Spinal cord (tissue), 10 donors: ENCODE measurements around the gene C12orf57. TPM values are rescaled to one million over a fixed set of nuclear protein-coding genes. Genes with fewer than 3 reads are reported as not detected.

ENCODE experiments used
- DNase-seq, 6 donors: peaks; one replicate each; pipeline versions ENCODE4 v3.0.0 to v3.0.0-alpha.2; 2013 to 2015; ENCODE audit warnings: low spot score in 6 of 6, low read depth in 4 of 6
- H3K27ac ChIP-seq: one replicate; pipeline ENCODE4 v1.5.1; 2013; ENCODE audit warnings: low read depth, low read length, control low read depth
- H3K27me3 ChIP-seq: one replicate; pipeline ENCODE4 v1.6.1; 2013; ENCODE audit warnings: low read length; ENCODE audit not compliant: control insufficient read depth, insufficient read depth
- H3K36me3 ChIP-seq: one replicate; pipeline ENCODE4 v1.6.1; 2013; ENCODE audit warnings: low read length; ENCODE audit not compliant: control insufficient read depth, insufficient read depth
- H3K4me1 ChIP-seq: one replicate; pipeline ENCODE4 v1.6.1; 2013; ENCODE audit warnings: low read length; ENCODE audit not compliant: control insufficient read depth, insufficient read depth
- H3K4me3 ChIP-seq: one replicate; pipeline ENCODE4 v1.5.1; 2013; ENCODE audit warnings: low read depth, low read length, control low read depth
- H3K9me3 ChIP-seq: one replicate; pipeline ENCODE4 v1.6.1; 2013; ENCODE audit warnings: low read length; ENCODE audit not compliant: control insufficient read depth, insufficient read depth
- WGBS: methylation state at CpG from one replicate; pipeline ENCODE4 v1.1.5; 2013; ENCODE audit warnings: missing lambda C conversion rate; ENCODE audit not compliant: insufficient coverage; 5-methylcytosine and 5-hydroxymethylcytosine counted together
- polyA plus RNA-seq, 2 donors: library from polyadenylated mRNA; unstranded; fragments of 120-200 nt; gene quantifications; one replicate each; pipeline ENCODE4 v1.2.1, GENCODE V29; 2013; ENCODE audit not compliant: insufficient read length in 2 of 2
- small RNA-seq: library from RNA; depleted of rRNA; stranded (forward); fragments of <200 nt; gene quantifications from one replicate; pipeline ENCODE3, GENCODE V24; 2014; ENCODE audit warnings: low replicate concordance
- total RNA-seq, 2 donors: library from RNA; depleted of rRNA in 1 of 2; stranded (reverse); fragments of 120-200 nt in 1 of 2; fragments of >200 nt in 1 of 2; gene quantifications; one replicate each; pipeline versions ENCODE4 v1.2.3 to v1.2.4, GENCODE V29; 2013 to 2014
- donor health status: healthy.

The C12orf57 gene
- total and polyA plus RNA-seq, 4 donors, result 108 to 376 (median 231) TPM

- no peaks in the 10 kb centered on the region for H3K4me1 ChIP-seq
Observed at GRCh38 chr12:6981152-6982052, 37.6 kb downstream of the C12orf57 start.

DNA sequence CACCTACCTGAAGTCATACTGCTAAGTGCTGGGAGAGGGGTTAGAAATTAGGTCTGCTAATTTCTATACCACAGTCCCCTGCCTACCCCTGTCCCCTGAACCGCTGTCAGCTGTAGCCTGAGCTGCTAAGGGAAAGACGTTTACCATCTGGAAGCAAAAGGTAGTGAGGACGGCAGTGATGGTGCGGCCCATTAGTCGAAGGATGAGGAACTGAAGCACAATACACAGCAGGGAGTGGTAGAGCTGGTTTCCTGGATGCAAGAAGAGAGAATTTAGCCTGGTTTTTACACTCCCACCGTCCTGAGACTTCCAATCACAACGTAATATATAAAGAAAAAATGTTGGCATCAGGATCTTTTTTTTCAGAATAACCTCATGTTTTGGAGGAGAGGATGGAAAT is 38.7 kb downstream of the C12orf57 start:
- DNase-seq, result no peak
- Histone ChIP-seq H3K27me3 (no peaks in the 10 kb centered on the region), H3K27ac (no peak overlapping the region), H3K4me1 (no peaks in the 10 kb centered on the region), H3K36me3 (peaks cover 49% of the 10 kb centered on the region), H3K9me3 (no peaks in the 10 kb centered on the region), H3K4me3 (no peak overlapping the region)
- WGBS, result 60% methylated on average over 3 of the region's 7 CpGs

More at GRCh38 chr12:6981152-6982052, 37.6 kb downstream of the C12orf57 start:
- H3K27me3 ChIP-seq, result no peaks in the 10 kb centered on the region
- no peak overlapping the region for H3K27ac ChIP-seq
- 90% methylated on average over 2 of the region's 10 CpGs for WGBS
- H3K36me3 ChIP-seq, result peaks cover 56% of the 10 kb centered on the region
- no peak overlapping the region for H3K4me3 ChIP-seq
- H3K9me3 ChIP-seq, result no peaks in the 10 kb centered on the region
- no peak for DNase-seq

DNA sequence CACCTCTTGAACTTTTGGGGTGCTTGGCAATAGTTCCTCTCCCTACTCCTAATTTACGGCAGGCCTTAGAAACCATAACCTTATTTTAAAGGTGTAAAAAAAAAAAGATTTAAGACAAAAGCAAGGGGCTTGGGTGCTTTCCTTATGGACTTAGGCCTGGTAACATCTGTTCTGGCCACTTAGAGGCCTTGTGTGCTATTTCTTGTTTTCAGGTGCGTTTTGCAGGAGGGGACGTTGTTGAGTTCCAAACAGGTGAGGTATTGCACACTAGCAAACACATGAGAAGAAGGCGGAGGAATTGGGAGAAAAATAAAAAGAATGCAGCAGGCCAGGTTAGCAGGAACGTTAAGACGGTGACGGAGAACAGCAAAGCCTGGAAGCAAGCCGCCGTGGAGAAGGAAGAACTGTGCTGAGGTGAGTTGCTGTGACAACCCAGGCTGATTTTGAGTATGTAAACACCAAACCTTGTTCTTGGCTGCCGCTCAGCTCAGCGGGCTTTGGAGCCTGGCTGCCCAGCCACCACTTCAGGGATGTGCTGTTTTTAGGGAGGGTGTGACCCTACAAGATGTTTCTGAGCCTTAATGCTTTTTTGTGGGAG is 44.2 kb downstream of the C12orf57 start:
- no peak for DNase-seq

More for the DNA sequence above, 44.2 kb downstream of the C12orf57 start:
- Histone ChIP-seq H3K4me3 (no peak overlapping the region), H3K27me3 (no peaks in the 10 kb centered on the region), H3K36me3 (peaks cover 25% of the 10 kb centered on the region), H3K4me1 (no peaks in the 10 kb centered on the region), H3K9me3 (no peaks in the 10 kb centered on the region), H3K27ac (no peak overlapping the region)
- 89% methylated on average over 10 of the region's 11 CpGs for WGBS

Small RNAs within 50 kb of the gene (small RNA-seq; reads per million reads assigned to genes)
- gene MIR141 (0.32 reads per million, percentile 32 among the genes with 10 or more reads in this experiment), gene MIR200C (0.08 reads per million), gene RNU7-1 (not detected), gene SCARNA12 (0.59 reads per million, percentile 63 among the genes with 10 or more reads in this experiment)

Other genes starting within 250 kb of the C12orf57 start
- 1 to 10 TPM; 2.0 to 3.8 TPM for gene PIANP, start 243.2 kb upstream of the C12orf57 start, total RNA-seq
- gene PIANP, start 243.2 kb upstream of the C12orf57 start, polyA plus RNA-seq, result 10 to 100 TPM; 81.7 to 86.8 TPM
- gene COPS7A, start 220.0 kb upstream of the C12orf57 start, total RNA-seq, result 10 to 100 TPM; 43.4 to 80.4 TPM
- 10 to 100 TPM; 83.5 to 98.0 TPM for gene COPS7A, start 220.0 kb upstream of the C12orf57 start, polyA plus RNA-seq
- 100 to 1,000 TPM in 1 of 2 donors, 10 to 100 TPM in 1; 91.4 to 157 TPM for gene MLF2, start 190.9 kb upstream of the C12orf57 start, total RNA-seq
- 100 to 1,000 TPM; 300 to 319 TPM for gene MLF2, start 190.9 kb upstream of the C12orf57 start, polyA plus RNA-seq
- gene PTMS, start 177.7 kb upstream of the C12orf57 start, total RNA-seq, result 100 to 1,000 TPM in 1 of 2 donors, 10 to 100 TPM in 1; 50.7 to 191 TPM
- gene PTMS, start 177.7 kb upstream of the C12orf57 start, polyA plus RNA-seq, result 100 to 1,000 TPM; 916 to 927 TPM
- under 1 TPM in 1 of 2 donors, not detected in 1; 0.33 TPM for gene LAG3, start 171.5 kb upstream of the C12orf57 start, total RNA-seq
- 1 to 10 TPM in 1 of 2 donors, under 1 TPM in 1; 0.93 to 1.6 TPM for gene LAG3, start 171.5 kb upstream of the C12orf57 start, polyA plus RNA-seq
- gene CD4, start 154.5 kb upstream of the C12orf57 start, total RNA-seq, result 10 to 100 TPM; 11.3 to 15.4 TPM
- 10 to 100 TPM; 13.0 to 16.6 TPM for gene CD4, start 154.5 kb upstream of the C12orf57 start, polyA plus RNA-seq
- gene GPR162, start 122.2 kb upstream of the C12orf57 start, total RNA-seq, result 10 to 100 TPM; 43.4 to 54.2 TPM
- 100 to 1,000 TPM; 113 to 128 TPM for gene GPR162, start 122.2 kb upstream of the C12orf57 start, polyA plus RNA-seq
- gene P3H3, start 115.6 kb upstream of the C12orf57 start, total RNA-seq, result 10 to 100 TPM; 25.7 to 28.7 TPM
- 10 to 100 TPM; 22.7 to 42.3 TPM for gene P3H3, start 115.6 kb upstream of the C12orf57 start, polyA plus RNA-seq
- 1 to 10 TPM; 2.5 to 5.1 TPM for gene GNB3, start 103.1 kb upstream of the C12orf57 start, total RNA-seq
- 10 to 100 TPM; 12.0 to 27.0 TPM for gene GNB3, start 103.1 kb upstream of the C12orf57 start, polyA plus RNA-seq
- gene CDCA3, start 92.7 kb upstream of the C12orf57 start, total RNA-seq, result 10 to 100 TPM in 1 of 2 donors, 1 to 10 TPM in 1; 4.8 to 17.2 TPM
- gene CDCA3, start 92.7 kb upstream of the C12orf57 start, polyA plus RNA-seq, result 10 to 100 TPM; 17.7 to 22.5 TPM
- gene USP5, start 91.9 kb upstream of the C12orf57 start, total RNA-seq, result 10 to 100 TPM; 78.6 to 80.1 TPM
- 100 to 1,000 TPM in 1 of 2 donors, 10 to 100 TPM in 1; 99.0 to 101 TPM for gene USP5, start 91.9 kb upstream of the C12orf57 start, polyA plus RNA-seq
- gene TPI1, start 76.5 kb upstream of the C12orf57 start, total RNA-seq, result 100 to 1,000 TPM; 413 to 837 TPM
- gene TPI1, start 76.5 kb upstream of the C12orf57 start, polyA plus RNA-seq, result 100 to 1,000 TPM; 519 to 535 TPM
- 1 to 10 TPM; 3.5 to 5.4 TPM for gene SPSB2, start 70.7 kb upstream of the C12orf57 start, total RNA-seq
- gene SPSB2, start 70.7 kb upstream of the C12orf57 start, polyA plus RNA-seq, result 1 to 10 TPM; 5.7 to 10.0 TPM
- 10 to 100 TPM; 13.5 to 25.5 TPM for gene LRRC23, start 39.2 kb upstream of the C12orf57 start, total RNA-seq
- 10 to 100 TPM; 25.1 to 25.3 TPM for gene LRRC23, start 39.2 kb upstream of the C12orf57 start, polyA plus RNA-seq
- 100 to 1,000 TPM; 118 to 307 TPM for gene ENO2, start 29.4 kb upstream of the C12orf57 start, total RNA-seq
- gene ENO2, start 29.4 kb upstream of the C12orf57 start, polyA plus RNA-seq, result 100 to 1,000 TPM; 615 to 640 TPM
- 10 to 100 TPM; 23.1 to 24.9 TPM for gene ATN1, start 16.1 kb upstream of the C12orf57 start, total RNA-seq
- gene ATN1, start 16.1 kb upstream of the C12orf57 start, polyA plus RNA-seq, result 100 to 1,000 TPM; 208 to 228 TPM
- gene RNU7-1, start 206 bp upstream of the C12orf57 start, total RNA-seq, result not detected
- gene RNU7-1, start 206 bp upstream of the C12orf57 start, polyA plus RNA-seq, result 10 to 100 TPM; 16.2 to 21.9 TPM
- gene PTPN6, start 7.3 kb downstream of the C12orf57 start, total RNA-seq, result 1 to 10 TPM; 8.4 to 9.3 TPM
- 1 to 10 TPM; 5.7 to 7.9 TPM for gene PTPN6, start 7.3 kb downstream of the C12orf57 start, polyA plus RNA-seq
- gene PHB2, start 26.6 kb downstream of the C12orf57 start, total RNA-seq, result 100 to 1,000 TPM in 1 of 2 donors, 10 to 100 TPM in 1; 88.4 to 226 TPM
- 100 to 1,000 TPM; 174 to 185 TPM for gene PHB2, start 26.6 kb downstream of the C12orf57 start, polyA plus RNA-seq
- gene EMG1, start 26.9 kb downstream of the C12orf57 start, total RNA-seq, result 10 to 100 TPM; 18.9 to 43.1 TPM
- gene EMG1, start 26.9 kb downstream of the C12orf57 start, polyA plus RNA-seq, result 10 to 100 TPM; 30.1 to 33.3 TPM
- gene LPCAT3, start 74.5 kb downstream of the C12orf57 start, total RNA-seq, result 10 to 100 TPM; 12.7 to 20.4 TPM
- gene LPCAT3, start 74.5 kb downstream of the C12orf57 start, polyA plus RNA-seq, result 10 to 100 TPM; 35.5 to 42.3 TPM
- gene C1S, start 116.7 kb downstream of the C12orf57 start, total RNA-seq, result 100 to 1,000 TPM in 1 of 2 donors, 10 to 100 TPM in 1; 77.6 to 122 TPM
- gene C1S, start 116.7 kb downstream of the C12orf57 start, polyA plus RNA-seq, result 10 to 100 TPM; 19.1 to 41.3 TPM
- 10 to 100 TPM; 41.8 to 83.1 TPM for gene C1R, start 148.4 kb downstream of the C12orf57 start, total RNA-seq
- gene C1R, start 148.4 kb downstream of the C12orf57 start, polyA plus RNA-seq, result 10 to 100 TPM; 18.7 to 31.7 TPM
- gene C1RL, start 165.2 kb downstream of the C12orf57 start, total RNA-seq, result 10 to 100 TPM in 1 of 2 donors, 1 to 10 TPM in 1; 8.0 to 22.6 TPM
- gene C1RL, start 165.2 kb downstream of the C12orf57 start, polyA plus RNA-seq, result 10 to 100 TPM in 1 of 2 donors, 1 to 10 TPM in 1; 9.4 to 11.4 TPM
- gene RBP5, start 184.9 kb downstream of the C12orf57 start, total RNA-seq, result 1 to 10 TPM in 1 of 2 donors, under 1 TPM in 1; 0.20 to 1.0 TPM
- 1 to 10 TPM; 3.2 to 5.1 TPM for gene RBP5, start 184.9 kb downstream of the C12orf57 start, polyA plus RNA-seq
- gene CLSTN3, start 186.3 kb downstream of the C12orf57 start, total RNA-seq, result 100 to 1,000 TPM in 1 of 2 donors, 10 to 100 TPM in 1; 33.9 to 215 TPM
- 100 to 1,000 TPM; 160 to 188 TPM for gene CLSTN3, start 186.3 kb downstream of the C12orf57 start, polyA plus RNA-seq
- 10 to 100 TPM; 35.2 to 38.8 TPM for gene PEX5, start 245.7 kb downstream of the C12orf57 start, total RNA-seq
- gene PEX5, start 245.7 kb downstream of the C12orf57 start, polyA plus RNA-seq, result 10 to 100 TPM; 65.6 to 68.5 TPM